T-helper 2 cell treated with Interferon-gamma antibody and Interleukin-4, amounts not matched to agents 100 ng/mL and 5 ng/mL, for 36 hours (primary cell): ENCODE results near the gene DSG2. TPM values are rescaled to one million over a fixed set of nuclear protein-coding genes. Genes with fewer than 3 reads are reported as not detected.

Experiments
- intact Hi-C: fragments of 100-400 bp; cut with micrococcal nuclease; formaldehyde crosslinking; loops from one replicate; pipeline ENCODE4 v1.15.1; 2023
- total RNA-seq: library from RNA; stranded (reverse); gene quantifications from 2 replicates; pipeline ENCODE4 v1.2.3, GENCODE V29; 2022

DSG2 gene
- total RNA-seq, 1 donor from 2014 or later: 1.2 TPM

DNA sequence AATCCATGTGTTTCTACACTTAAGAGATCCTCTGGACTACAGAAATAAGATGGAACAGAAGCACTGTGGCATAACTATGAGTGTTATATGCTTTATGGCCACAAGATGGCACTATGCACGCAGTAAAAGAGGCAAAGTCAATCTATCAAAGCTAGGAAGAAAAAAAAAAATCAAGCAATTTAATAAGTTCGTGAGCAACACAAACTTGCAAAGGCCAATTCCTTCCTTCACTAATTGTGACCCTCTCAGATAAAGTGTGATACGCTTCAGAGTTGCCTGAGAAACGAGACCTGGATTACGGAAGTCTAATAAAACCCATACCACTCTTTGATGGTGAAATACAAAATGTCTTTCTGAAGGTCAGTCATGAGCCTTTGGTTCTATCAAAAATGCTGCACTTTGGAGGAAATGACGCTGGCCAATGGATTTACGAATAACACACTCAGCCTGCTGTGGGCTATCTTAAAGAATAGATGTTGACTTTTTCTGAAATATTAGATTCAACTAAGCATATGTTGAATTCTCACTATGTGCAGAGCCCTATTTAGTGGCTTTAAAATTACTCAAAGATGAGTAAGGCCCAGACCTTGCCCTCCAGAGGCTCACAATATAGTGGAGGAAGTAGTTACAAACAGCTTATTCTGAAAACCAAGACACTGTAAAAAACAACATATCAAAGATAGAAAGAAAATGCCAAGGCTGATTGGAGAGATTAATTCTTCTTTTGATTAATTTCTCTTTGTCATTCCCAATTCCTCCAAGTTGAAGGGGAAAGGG, 58.2 kb downstream of the DSG2 start:
- intact Hi-C loops: loop anchor here (1.0 kb wide), 2 partner anchors 166 to 263 kb away; no protein-coding TSS in a partner anchor

DNA sequence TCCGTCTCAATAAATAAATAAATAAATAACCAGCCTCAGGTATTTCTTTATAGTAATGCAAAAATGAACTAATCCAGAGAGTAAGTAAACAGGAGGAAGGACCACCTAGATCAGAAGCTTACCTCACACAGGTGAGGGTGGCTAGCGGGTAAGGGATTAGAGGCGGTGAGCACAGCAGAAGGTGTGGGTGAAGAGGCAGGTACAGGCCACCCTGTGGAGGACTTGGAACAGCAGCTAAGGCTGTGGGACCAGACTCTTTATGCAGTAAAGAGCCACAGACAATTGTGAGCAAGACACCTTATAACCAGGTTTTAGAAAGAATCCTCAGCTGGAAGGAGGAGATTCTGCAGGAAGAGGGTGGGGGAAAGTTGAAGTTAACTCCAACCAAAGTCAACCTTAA, 59.5 kb downstream of the DSG2 start:
- intact Hi-C loops: no loop called here

DNA sequence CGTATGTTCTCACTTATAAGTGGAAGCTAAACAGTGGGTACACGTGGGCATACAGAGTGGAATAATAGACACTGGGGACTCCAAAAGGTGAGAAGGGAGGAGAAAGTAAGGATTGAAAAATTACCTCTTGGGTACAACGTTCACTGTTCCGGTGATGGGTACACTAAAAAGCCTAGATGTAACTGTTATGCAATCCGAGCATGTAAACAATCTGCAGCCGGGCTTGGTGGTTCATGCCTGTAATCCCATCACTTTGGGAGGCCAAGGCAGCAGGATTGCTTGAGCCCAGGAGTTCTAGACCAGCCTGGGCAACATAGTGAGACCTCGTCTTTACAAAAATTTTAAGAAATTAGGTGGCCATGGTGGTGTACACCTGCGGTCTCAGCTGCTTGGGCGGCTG, 60.6 kb downstream of the DSG2 start:
- intact Hi-C loops: no loop called here

DNA sequence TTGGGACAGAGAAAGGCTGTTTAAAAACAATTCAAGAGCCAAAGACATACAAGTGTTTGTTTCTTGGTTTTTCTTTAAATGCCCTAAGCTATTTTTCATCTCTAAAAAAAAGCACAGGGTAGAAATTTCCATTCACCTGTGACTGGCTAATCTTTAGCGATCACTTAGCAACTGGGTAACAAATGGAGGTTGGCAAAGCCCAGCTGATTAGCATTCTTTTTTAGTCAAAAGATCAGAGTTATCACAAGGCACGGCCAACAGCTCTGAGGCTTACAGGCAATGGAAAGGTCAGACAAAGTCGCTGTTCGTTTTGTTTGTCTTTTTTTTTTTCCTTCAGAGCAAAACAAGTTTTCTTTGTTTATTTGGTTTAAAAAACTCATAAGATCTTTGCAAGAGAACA, 64.7 kb downstream of the DSG2 start:
- intact Hi-C loops: no loop called here

DNA sequence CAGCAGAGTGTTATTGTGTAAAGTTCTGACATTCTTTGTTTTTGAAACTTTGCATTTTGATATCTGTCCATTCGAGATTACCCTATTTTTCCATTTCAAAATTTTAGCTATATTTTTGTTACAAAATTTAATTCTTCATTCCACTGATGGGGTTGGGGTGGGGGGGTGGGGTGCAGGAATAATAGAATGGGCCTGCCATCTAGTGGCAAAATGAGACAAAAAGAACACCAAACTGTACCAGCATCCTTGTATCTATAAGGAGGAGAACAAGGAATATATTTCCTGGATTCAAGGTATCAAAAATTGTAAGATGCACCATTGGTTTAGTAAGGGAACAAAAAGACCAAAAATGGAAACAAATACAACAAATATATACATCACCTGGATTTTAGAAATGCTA, 65.8 kb downstream of the DSG2 start:
- intact Hi-C loops: no loop called here

DNA sequence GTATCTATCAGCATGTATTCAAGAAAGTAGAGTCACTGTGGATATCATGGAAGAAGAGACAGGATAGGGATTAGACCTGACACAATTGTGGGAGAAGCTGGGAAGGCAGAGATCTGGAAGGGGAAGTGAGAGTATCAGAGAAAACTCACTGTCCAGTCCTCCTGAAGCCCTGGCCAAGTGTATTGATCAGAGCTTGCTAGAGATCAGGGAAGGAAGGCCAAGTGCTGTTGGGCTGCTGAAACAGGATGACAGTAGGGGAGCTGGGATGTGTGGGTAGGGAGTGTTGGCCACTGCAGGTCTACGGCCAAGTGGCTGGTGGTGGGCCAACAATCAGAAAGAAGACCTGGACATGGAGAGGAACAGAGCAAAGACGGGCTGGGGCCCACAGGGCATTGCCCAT, 67.4 kb downstream of the DSG2 start:
- intact Hi-C loops: no loop called here

DNA sequence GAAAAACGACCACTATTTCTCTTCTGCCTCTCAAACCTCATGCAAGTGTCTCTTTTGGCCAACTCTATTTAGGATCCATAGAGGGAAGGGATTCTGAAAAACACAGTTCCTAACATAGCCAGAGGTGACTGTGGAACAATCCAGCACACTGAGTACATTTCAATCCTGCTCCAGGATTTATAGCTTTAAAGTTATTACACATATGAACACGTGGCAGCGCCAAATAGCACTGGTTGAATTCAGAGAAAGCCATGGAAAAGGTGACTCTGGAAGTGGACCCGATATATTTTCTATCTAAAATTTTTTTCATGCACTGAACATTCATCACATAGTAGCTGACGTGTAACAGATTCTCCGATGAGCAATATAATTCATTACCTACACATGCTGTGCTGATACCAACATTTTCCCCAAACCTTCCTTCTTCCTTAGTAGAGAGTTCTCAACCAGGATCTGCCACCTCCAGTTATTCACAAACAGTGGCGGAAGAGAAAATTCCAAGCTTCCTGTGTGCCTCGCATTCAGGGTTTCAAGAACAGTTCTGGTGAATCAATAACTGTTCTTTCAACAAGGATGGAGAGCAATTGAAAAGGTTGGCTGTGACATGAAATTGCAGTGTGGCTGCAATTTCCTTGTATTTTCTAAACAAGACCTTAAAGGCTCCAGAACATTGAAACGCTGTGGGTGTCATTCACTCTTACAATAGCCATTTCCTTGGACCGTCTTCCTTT, 68.0 kb downstream of the DSG2 start:
- intact Hi-C loops: no loop called here

GRCh38 chr18:31566576-31567306, 68.8 kb downstream of the DSG2 start:
- intact Hi-C loops: no loop called here

DNA sequence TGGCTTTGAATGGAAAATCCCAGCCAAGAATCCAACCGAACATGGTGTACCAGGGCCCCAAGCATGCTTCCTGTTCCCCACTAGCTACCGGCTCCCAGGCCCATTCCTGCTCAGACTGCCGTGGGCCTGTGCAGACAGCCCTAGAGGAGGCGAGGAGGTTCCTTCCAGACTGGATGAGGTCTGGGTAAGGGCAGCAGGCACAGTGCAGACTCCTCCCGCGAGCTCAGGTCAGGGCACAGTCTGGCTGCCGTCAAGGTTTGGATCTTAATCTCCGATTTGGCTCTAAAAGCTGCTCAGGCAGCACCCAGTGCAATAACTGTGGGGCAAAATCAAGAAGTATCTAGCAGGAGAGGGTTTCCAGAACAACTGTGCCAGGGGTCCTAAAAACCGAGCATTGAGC, 74.4 kb downstream of the DSG2 start:
- intact Hi-C loops: no loop called here

DNA sequence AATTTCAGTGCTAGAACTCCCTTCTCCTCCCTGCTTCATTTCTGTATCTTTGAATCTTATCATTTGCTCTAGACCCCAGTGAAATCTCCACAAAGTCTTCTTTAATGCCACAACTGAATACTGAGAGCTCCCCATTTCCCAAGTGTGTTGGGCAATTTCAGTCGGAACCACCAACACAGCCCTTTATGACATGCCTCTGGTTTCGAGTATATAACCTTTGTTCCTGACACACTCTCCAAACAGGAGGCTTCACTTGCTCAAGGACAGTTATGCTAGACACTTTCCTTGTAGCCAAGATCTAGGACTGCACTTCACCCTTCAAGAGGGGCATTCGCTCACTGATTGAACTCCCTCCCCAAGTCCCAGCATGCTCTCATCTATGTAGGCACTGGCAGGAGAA, 75.1 kb downstream of the DSG2 start:
- intact Hi-C loops: no loop called here

DNA sequence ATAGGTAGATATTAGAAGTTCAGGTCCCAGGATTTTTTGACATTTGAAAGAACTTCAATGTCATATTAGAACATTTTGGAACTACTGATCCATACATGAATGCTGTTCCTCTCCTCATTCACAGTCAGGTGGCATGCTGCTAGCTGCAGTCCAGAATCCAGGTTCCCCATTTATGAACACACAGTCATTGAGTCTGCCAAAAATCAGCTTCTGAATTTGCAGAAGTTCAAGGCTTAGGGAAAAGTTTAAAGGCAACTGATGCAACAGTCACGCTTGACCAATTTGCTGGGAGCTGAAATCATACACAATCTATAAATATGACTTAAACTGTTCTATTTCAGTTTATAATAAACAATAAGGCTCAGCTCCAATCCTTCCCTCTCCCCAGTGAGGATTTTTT, 76.4 kb downstream of the DSG2 start:
- intact Hi-C loops: no loop called here

DNA sequence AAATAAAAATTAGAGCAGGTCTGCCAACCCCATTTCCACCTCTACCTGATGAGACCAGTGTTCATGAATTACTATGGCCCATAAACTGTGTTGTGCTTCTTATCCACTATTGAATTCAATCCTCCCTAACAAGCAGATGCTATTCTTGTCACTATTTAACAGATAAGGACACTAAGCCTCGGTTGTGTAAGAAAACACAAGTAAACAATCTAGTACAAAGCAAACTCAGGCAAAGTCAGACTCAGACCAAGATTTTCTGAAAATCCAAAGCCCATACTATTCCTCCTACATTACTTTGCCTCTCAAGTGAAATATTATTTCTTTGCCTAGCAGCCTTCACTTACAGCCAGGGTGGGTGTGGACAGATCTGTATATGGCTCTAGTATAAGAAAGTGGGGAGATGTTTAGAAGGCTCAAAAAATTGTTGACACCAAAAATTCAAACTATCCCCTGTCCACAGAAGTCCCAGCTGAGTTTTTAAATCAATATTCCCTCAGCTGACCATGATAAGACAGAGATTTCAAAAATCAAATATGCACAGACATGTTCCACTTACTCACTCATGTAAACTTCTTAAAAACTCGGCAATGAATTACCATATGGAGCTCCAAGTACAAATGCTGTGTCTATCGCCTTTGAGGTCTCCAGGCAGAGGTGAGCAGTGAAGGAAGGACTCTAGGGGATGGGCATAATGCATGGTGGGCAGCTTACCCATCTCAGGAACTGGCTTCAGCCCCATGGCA, 77.7 kb downstream of the DSG2 start:
- intact Hi-C loops: no loop called here

GRCh38 chr18:31576670-31577069, 78.7 kb downstream of the DSG2 start:
- intact Hi-C loops: no loop called here

DNA sequence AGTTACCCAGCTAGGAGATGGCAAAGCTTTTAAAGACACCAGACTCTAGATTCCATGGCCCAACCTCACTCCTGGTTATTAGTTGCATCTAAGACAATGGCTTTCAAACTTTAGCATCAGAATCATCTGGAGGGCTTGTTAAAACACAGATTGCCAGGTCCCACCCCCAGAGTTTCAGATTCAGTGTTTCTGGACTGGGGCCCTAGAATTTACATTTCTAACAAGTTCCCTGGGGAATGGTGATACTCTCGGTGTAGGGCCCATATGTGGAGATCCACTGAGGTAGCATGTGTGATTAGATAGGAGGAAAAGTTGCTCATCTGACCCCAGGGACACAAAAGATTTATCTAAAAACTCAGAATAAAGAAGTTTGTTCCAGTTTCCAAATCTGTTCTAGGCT, 79.2 kb downstream of the DSG2 start:
- intact Hi-C loops: no loop called here

GRCh38 chr18:31578126-31578525, 80.1 kb downstream of the DSG2 start:
- intact Hi-C loops: no loop called here

DNA sequence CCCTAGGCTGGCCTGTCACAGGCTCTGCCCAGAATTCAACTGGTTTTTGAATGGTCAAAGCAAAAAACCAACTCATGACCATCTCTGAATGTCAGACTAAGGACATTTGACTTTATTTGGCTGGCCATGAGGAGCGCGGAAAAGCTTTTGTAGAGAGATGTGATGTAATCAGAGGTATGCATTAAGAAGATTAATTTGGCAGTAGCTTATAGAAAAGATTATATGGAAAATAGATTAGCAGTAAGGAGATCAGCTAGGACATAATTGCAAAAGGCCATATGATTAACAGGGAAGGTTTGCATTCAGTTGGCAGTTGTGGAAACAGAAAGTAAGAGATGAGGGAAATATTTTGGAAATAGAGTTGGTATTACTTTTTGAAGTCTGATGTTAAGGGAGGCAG, 81.4 kb downstream of the DSG2 start:
- intact Hi-C loops: no loop called here

- intact Hi-C loops: no loop called here
Observed at GRCh38 chr18:31581498-31582197, 83.7 kb downstream of the DSG2 start.

DNA sequence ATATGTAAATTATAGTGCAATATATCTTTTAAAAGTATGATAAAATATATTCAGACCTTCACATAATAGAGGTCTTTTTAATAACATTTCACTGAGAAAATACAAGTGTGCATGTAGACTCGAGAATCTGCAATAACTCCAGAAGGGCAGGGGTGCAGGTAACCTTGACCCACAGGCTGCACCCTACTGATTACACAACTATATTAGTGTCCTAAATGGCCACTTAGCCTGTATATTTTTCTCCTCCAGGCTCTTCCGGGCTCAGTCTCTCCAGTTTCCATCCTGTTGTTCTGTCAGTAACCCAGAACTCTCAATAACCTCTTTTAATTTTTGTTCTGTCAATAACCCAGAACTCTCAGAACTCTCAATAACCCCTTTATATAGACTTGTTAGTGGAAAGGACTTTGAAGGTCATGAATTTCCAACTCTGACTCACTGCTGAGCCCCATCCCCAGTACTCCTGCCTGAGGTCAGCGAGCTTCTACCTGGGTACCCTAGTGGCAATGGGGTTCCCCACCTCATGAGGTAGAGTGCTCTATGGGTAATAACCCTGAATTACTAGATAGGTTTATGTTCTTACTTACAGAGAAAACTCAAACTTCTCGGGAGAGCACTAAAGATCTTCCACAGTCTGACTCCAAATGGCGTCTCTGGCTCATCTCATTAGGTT, 85.3 kb downstream of the DSG2 start:
- intact Hi-C loops: no loop called here

DNA sequence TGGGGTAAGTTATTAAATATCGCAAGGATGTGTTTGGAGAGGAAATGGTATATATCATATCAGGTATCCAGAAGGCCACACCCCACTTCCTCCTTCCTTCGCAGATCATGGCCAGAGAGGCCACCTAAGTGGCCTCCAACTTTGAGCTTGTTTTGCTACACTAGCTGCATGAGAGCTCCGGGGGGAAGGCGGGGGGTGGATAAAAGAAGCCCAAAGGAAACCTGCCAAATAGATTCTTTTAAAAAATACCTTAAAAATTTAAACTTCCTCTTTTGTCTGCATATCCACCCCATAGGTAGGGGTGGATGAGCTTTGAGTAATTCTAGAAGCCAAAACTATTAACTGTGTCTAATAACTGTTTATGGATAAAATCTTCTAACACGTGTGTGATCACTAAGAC, 88.0 kb downstream of the DSG2 start:
- intact Hi-C loops: no loop called here

GRCh38 chr18:31586616-31587015, 88.6 kb downstream of the DSG2 start:
- intact Hi-C loops: no loop called here
